ENCODE results near the gene CEP20.

The CEP20 gene

DNA sequence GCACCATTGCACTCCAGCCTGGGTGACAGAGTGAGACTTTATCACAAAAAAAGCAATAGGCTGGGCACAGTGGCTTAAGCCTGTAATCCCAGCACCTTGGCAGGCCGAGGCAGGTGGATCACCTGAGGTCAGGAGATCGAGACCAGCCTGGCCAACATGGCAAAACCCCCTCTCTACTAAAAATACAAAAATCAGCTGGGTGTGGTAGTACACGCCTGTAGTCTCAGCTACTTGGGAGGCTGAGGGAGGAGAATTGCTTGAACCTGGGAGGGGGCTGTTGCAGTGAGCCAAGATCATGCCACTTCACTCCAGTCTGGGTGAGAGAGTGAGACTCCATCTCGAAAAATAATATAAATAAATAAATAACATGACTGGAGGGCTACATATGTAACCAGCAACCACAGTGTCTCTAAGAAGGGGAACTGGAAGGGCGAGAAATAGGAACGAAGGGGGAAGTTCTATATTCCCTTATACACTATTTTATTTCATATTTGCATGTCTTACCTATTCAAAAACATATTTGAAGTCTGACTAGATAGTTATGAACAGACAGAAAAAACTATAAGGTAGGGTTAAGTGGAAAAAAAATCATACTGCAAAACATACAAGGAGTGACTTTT lies 57.5 kb downstream of the CEP20 start:
- ATAC-seq (ENCODE audit: insufficient read depth, low read depth) (no peak), DNase-seq (no peak)
- TF ChIP-seq EZH2 (IDR thresholded peaks at IDR 0.05; ENCODE audit: borderline replicate concordance, low read depth, low read length, severe bottlenecking) = no peak
- TF ChIP-seq, protein P1, sequence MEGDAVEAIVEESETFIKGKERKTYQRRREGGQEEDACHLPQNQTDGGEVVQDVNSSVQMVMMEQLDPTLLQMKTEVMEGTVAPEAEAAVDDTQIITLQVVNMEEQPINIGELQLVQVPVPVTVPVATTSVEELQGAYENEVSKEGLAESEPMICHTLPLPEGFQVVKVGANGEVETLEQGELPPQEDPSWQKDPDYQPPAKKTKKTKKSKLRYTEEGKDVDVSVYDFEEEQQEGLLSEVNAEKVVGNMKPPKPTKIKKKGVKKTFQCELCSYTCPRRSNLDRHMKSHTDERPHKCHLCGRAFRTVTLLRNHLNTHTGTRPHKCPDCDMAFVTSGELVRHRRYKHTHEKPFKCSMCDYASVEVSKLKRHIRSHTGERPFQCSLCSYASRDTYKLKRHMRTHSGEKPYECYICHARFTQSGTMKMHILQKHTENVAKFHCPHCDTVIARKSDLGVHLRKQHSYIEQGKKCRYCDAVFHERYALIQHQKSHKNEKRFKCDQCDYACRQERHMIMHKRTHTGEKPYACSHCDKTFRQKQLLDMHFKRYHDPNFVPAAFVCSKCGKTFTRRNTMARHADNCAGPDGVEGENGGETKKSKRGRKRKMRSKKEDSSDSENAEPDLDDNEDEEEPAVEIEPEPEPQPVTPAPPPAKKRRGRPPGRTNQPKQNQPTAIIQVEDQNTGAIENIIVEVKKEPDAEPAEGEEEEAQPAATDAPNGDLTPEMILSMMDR (IDR thresholded peaks at IDR 0.05; ENCODE audit: borderline replicate concordance, extremely low read depth, low read length, poor library complexity, severe bottlenecking) = no peak
- Histone ChIP-seq H3K4me2 (ENCODE audit: insufficient read depth, low read length) (no peak overlapping the region), H3K36me3 (ENCODE audit: insufficient read depth, low read length) (no peaks in the 10 kb centered on the region), H3K79me2 (ENCODE audit: insufficient read depth, low read length) (no peaks in the 10 kb centered on the region), H3K9ac (ENCODE audit: low read depth, low read length) (no peak overlapping the region), H2AFZ (ENCODE audit: low read depth, low read length) (no peak overlapping the region), H3K27me3 (ENCODE audit: insufficient read depth, low read length, poor library complexity) (no peaks in the 10 kb centered on the region), H3K27ac (ENCODE audit: low read length) (no peak overlapping the region), H3K9me3 (ENCODE audit: insufficient read depth, low read length, severe bottlenecking) (no peaks in the 10 kb centered on the region), H3K4me3 (ENCODE audit: low read depth in 1 of 2, low read length in 2 of 2) (no peak overlapping the region), H4K20me1 (ENCODE audit: insufficient read depth, low read length) (no peaks in the 10 kb centered on the region), H3K4me1 (ENCODE audit: insufficient read depth, low read length) (no peaks in the 10 kb centered on the region)

DNA sequence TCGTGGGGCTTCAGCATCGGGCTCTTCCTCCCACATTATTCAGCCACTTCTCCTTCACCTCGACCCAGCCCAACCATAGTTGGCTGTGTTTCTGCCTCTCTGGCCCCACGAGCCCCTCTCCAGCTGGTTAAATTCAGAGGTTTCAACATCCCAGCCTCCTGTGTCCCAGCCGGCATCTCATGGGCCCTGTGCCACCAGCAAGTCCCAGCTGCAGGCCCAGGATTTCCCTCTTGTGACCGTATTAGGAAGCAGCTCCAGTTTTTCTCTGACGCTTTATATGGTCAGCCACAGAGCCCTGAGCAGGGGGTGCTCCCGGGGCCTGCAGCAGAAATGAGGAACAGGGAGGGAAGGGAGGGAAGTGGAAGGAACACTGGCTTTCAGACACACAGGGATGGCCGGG lies 58.9 kb downstream of the CEP20 start:
- Histone ChIP-seq H4K20me1 (ENCODE audit: insufficient read depth, low read length) (no peaks in the 10 kb centered on the region), H3K4me1 (ENCODE audit: insufficient read depth, low read length) (no peaks in the 10 kb centered on the region), H3K27ac (ENCODE audit: low read length) (no peak overlapping the region), H3K4me2 (ENCODE audit: insufficient read depth, low read length) (no peak overlapping the region), H3K79me2 (ENCODE audit: insufficient read depth, low read length) (no peaks in the 10 kb centered on the region), H3K36me3 (ENCODE audit: insufficient read depth, low read length) (no peaks in the 10 kb centered on the region), H3K4me3 (ENCODE audit: low read depth in 1 of 2, low read length in 2 of 2) (no peak overlapping the region), H2AFZ (ENCODE audit: low read depth, low read length) (no peak overlapping the region), H3K9me3 (ENCODE audit: insufficient read depth, low read length, severe bottlenecking) (no peaks in the 10 kb centered on the region), H3K9ac (ENCODE audit: low read depth, low read length) (no peak overlapping the region), H3K27me3 (ENCODE audit: insufficient read depth, low read length, poor library complexity) (no peaks in the 10 kb centered on the region)
- TF ChIP-seq, protein P1 (IDR thresholded peaks at IDR 0.05; ENCODE audit: borderline replicate concordance, extremely low read depth, low read length, poor library complexity, severe bottlenecking) = no peak
- no peak for TF ChIP-seq EZH2 (IDR thresholded peaks at IDR 0.05; ENCODE audit: borderline replicate concordance, low read depth, low read length, severe bottlenecking)
- no peak for DNase-seq
- ATAC-seq (ENCODE audit: insufficient read depth, low read depth) = no peak

DNA sequence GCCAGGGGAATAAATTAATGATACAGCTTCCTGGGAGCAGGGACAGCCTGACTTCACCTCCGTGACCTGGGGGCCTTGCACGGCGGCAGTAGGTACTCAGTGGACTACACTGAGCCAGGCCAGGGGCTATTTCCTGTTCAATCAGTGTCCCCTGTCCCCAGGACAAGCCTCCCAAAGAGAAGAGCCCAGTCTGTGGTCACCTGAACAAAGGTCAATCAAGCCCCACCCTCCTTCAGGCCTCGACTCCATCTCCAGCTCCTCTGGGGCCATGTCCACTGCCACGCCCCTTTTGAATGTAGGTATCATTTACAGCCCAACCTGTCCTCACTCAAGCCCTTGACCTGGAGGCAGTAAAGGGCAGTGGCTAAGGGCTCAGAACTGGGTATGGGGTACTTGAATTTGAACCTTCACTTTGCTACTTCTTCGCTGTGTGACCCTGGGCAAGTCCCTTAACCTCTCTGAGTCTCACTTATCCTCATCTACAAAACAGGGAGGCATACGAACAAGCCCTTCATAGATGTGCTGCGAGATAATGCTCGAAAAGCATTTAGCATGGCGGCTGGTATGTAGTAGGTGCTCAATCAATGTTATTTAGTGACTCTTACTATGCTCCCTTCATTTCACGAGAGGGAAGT lies 60.6 kb downstream of the CEP20 start:
- no peaks in the 10 kb centered on the region for H4K20me1 ChIP-seq (ENCODE audit: insufficient read depth, low read length)
- no peak overlapping the region for H2AFZ ChIP-seq (ENCODE audit: low read depth, low read length)
- H3K9ac ChIP-seq (ENCODE audit: low read depth, low read length) = no peak overlapping the region
- no peak for DNase-seq
- no peak for ATAC-seq (ENCODE audit: insufficient read depth, low read depth)
- no peak overlapping the region for H3K4me2 ChIP-seq (ENCODE audit: insufficient read depth, low read length)
- H3K4me1 ChIP-seq (ENCODE audit: insufficient read depth, low read length) = no peaks in the 10 kb centered on the region
- TF ChIP-seq EZH2 (IDR thresholded peaks at IDR 0.05; ENCODE audit: borderline replicate concordance, low read depth, low read length, severe bottlenecking) = no peak
- TF ChIP-seq, protein P1 (IDR thresholded peaks at IDR 0.05; ENCODE audit: borderline replicate concordance, extremely low read depth, low read length, poor library complexity, severe bottlenecking) = no peak
- H3K27ac ChIP-seq (ENCODE audit: low read length) = no peak overlapping the region
- no peaks in the 10 kb centered on the region for H3K9me3 ChIP-seq (ENCODE audit: insufficient read depth, low read length, severe bottlenecking)
- no peaks in the 10 kb centered on the region for H3K36me3 ChIP-seq (ENCODE audit: insufficient read depth, low read length)
- no peaks in the 10 kb centered on the region for H3K79me2 ChIP-seq (ENCODE audit: insufficient read depth, low read length)
- no peaks in the 10 kb centered on the region for H3K27me3 ChIP-seq (ENCODE audit: insufficient read depth, low read length, poor library complexity)
- H3K4me3 ChIP-seq (ENCODE audit: low read depth in 1 of 2, low read length in 2 of 2) = no peak overlapping the region

Measured in DND-41 (cell line).